GM12875 (cell line): ENCODE data around the gene CYP2E1.

Experiments used
- H3K4me3 ChIP-seq: one replicate; pipeline ENCODE4 v1.5.1; 2011; ENCODE audit warnings: low read depth, low read length, control low read depth
- CTCF ChIP-seq: IDR thresholded peaks from 2 replicates; pipeline ENCODE4 v1.5.1; 2011; ENCODE audit warnings: low read depth, mild to moderate bottlenecking, control low read depth, inconsistent platforms, low read length, moderate library complexity, borderline replicate concordance; ENCODE audit not compliant: insufficient read depth

Gene CYP2E1

GRCh38 chr10:133528296-133528844, 1.2 kb downstream of the CYP2E1 start:
- no peak for TF ChIP-seq CTCF
- H3K4me3 ChIP-seq: no peak overlapping the region

GRCh38 chr10:133528845-133529575, 1.8 kb downstream of the CYP2E1 start:
- H3K4me3 ChIP-seq: no peak overlapping the region
- TF ChIP-seq CTCF: no peak

- no peak for TF ChIP-seq CTCF
- no peak overlapping the region for H3K4me3 ChIP-seq
These were observed 2.4 kb downstream of the CYP2E1 start for GRCh38 chr10:133529576-133529946.

GRCh38 chr10:133530506-133530905, 3.3 kb downstream of the CYP2E1 start:
- no peak overlapping the region for H3K4me3 ChIP-seq
- no peak for TF ChIP-seq CTCF

GRCh38 chr10:133532871-133533270, 5.7 kb downstream of the CYP2E1 start:
- TF ChIP-seq CTCF: no peak
- H3K4me3 ChIP-seq: no peak overlapping the region

- no peak for TF ChIP-seq CTCF
- no peak overlapping the region for H3K4me3 ChIP-seq
These were observed 7.3 kb downstream of the CYP2E1 start for GRCh38 chr10:133534417-133534816.

GRCh38 chr10:133536198-133536597, 9.0 kb downstream of the CYP2E1 start:
- no peak for TF ChIP-seq CTCF
- H3K4me3 ChIP-seq: no peak overlapping the region
